ENCODE results near the gene ZNF837.

ZNF837 gene

GRCh38 chr19:58380662-58381459 is at the start of gene ZNF837 (continued):
- TF ChIP-seq GLI4 (tag by site-specific recombination; IDR thresholded peaks at IDR 0.05) (peak; percentile 98), HOXC10 (CRISPR knock-in tag; IDR thresholded peaks at IDR 0.05) (peak; percentile 97), HOXA7 (CRISPR knock-in tag; IDR thresholded peaks at IDR 0.05; ENCODE audit: borderline replicate concordance) (no peak), ZNF561 (tag by site-specific recombination; IDR thresholded peaks at IDR 0.05; ENCODE audit: borderline replicate concordance) (peak; percentile 99), INSM2 (tag by site-specific recombination; IDR thresholded peaks at IDR 0.05) (peak; percentile 79), SCRT1 (tag by site-specific recombination; IDR thresholded peaks at IDR 0.05; ENCODE audit: borderline replicate concordance) (no peak), ZBTB1 (tag by site-specific recombination; IDR thresholded peaks at IDR 0.05) (no peak), SCRT2 (tag by site-specific recombination; IDR thresholded peaks at IDR 0.05) (no peak), ZFP37 (tag by site-specific recombination; IDR thresholded peaks at IDR 0.05) (peak; percentile 95), ZNF785 (tag by site-specific recombination; IDR thresholded peaks at IDR 0.05) (peak; percentile 90), GLIS1 (tag by site-specific recombination; IDR thresholded peaks at IDR 0.05) (peak; percentile 44; the same call in 1 of the 2 replicates), SP3 (tag by site-specific recombination; IDR thresholded peaks at IDR 0.05) (peak; percentile 92), KLF7 (tag by site-specific recombination; IDR thresholded peaks at IDR 0.05; ENCODE audit: borderline replicate concordance) (peak; percentile 91; the same call in 1 of the 2 replicates), ZSCAN16 (tag by site-specific recombination; IDR thresholded peaks at IDR 0.05) (peak; percentile 78; the same call in 1 of the 2 replicates), ZNF155 (tag by site-specific recombination; IDR thresholded peaks at IDR 0.05) (no peak), ZNF350 (tag by site-specific recombination; IDR thresholded peaks at IDR 0.05) (peak; percentile 31; the same call in 1 of the 2 replicates), ZNF391 (tag by site-specific recombination; IDR thresholded peaks at IDR 0.05; ENCODE audit: borderline replicate concordance, low read depth) (peak; percentile 94), ZFP69B (tag by site-specific recombination; IDR thresholded peaks at IDR 0.05) (peak; percentile 86), ZNF248 (tag by site-specific recombination; IDR thresholded peaks at IDR 0.05) (no peak), ZNF18 (tag by site-specific recombination; IDR thresholded peaks at IDR 0.05) (peak; percentile 56; the same call in 1 of the 2 replicates), ZNF37A (tag by site-specific recombination; IDR thresholded peaks at IDR 0.05) (no peak), ZNF175 (tag by site-specific recombination; IDR thresholded peaks at IDR 0.05) (no peak), ZNF169 (tag by site-specific recombination; IDR thresholded peaks at IDR 0.05) (peak; percentile 81), ZSCAN4 (tag by site-specific recombination; IDR thresholded peaks at IDR 0.05) (peak; percentile 75), ZXDB (tag by site-specific recombination; IDR thresholded peaks at IDR 0.05) (peak; percentile 97), MZF1 (tag by site-specific recombination; IDR thresholded peaks at IDR 0.05; ENCODE audit: borderline replicate concordance) (peak; percentile 77; the same call in 1 of the 2 replicates), ZNF571 (tag by site-specific recombination; IDR thresholded peaks at IDR 0.05) (no peak), ZNF24 (tag by site-specific recombination; IDR thresholded peaks at IDR 0.05) (peak; percentile 93), TCF7L2 (IDR thresholded peaks at IDR 0.05; ENCODE audit: borderline replicate concordance, low read depth, low read length) (peak; percentile 67; the same call in 1 of the 2 replicates), SP7 (tag by site-specific recombination; IDR thresholded peaks at IDR 0.05) (peak; percentile 90), ZNF148 (tag by site-specific recombination; IDR thresholded peaks at IDR 0.05; ENCODE audit: borderline replicate concordance) (peak; percentile 90; the same call in 1 of the 2 replicates), ZNF701 (tag by site-specific recombination; IDR thresholded peaks at IDR 0.05) (no peak), KLF1 (tag by site-specific recombination; IDR thresholded peaks at IDR 0.05) (peak; percentile 83), ZNF2 (tag by site-specific recombination; IDR thresholded peaks at IDR 0.05) (peak; percentile 89)

Data from HEK293 (cell line).